HEK293 (cell line): Measurements from ENCODE around the gene APOBEC3H.

Experiments
- CTCF ChIA-PET: fragments of 350-600 bp; formaldehyde crosslinking; extraction: SDS; loops from one replicate; lab custom pipeline; 2021; ENCODE audit warnings: antibody characterized with exemption; lab: Yijun Ruan, JAX
- POLR2A ChIA-PET: fragments of 300-600 bp; formaldehyde crosslinking; extraction: SDS; loops from one replicate; lab custom pipeline; 2020; ENCODE audit warnings: antibody characterized with exemption, inconsistent platforms; lab: Yijun Ruan, JAX
- H3K27ac ChIP-seq: fragments of 200-500 bp; sonication (Bioruptor generic); 2 replicates; pipeline ENCODE4 v1.5.1; 2014; ENCODE audit warnings: low read depth, low read length, control low read depth, inconsistent platforms; ENCODE audit errors: extremely low read depth
- H3K36me3 ChIP-seq, 2 experiments: fragments of 200-500 bp in 1 of 2; sonication (Bioruptor generic) in 1 of 2; 1 replicate in 1 of 2; 2 replicates in 1 of 2; pipeline ENCODE4 v1.5.1; 2014 to 2017; ENCODE audit warnings: inconsistent platforms in 2 of 2, low read length in 2 of 2; ENCODE audit not compliant: control insufficient read depth in 2 of 2, insufficient read depth in 1 of 2
- H3K4me1 ChIP-seq: fragments of 200-500 bp; sonication (Bioruptor generic); 2 replicates; pipeline ENCODE4 v1.5.1; 2014; ENCODE audit warnings: mild to moderate bottlenecking, low read length, inconsistent platforms; ENCODE audit not compliant: control insufficient read depth, insufficient read depth
- H3K4me3 ChIP-seq: 2 replicates; pipeline ENCODE4 v1.5.1; 2011; ENCODE audit warnings: low read depth, mild to moderate bottlenecking, control low read depth, low read length, moderate library complexity
- H3K9me3 ChIP-seq: fragments of 200-500 bp; sonication (Bioruptor generic); 2 replicates; pipeline ENCODE4 v1.5.1; 2014; ENCODE audit warnings: low read depth, low read length, inconsistent platforms; ENCODE audit not compliant: control insufficient read depth, insufficient read depth
- EGR2 ChIP-seq: fragments of 450-650 bp; formaldehyde crosslinking; IDR thresholded peaks from 2 replicates; pipeline ENCODE4 v1.5.1; 2016; ENCODE audit warnings: low read depth, missing biosample characterization, missing genetic modification characterization
- GLIS1 ChIP-seq: fragments of 450-650 bp; formaldehyde crosslinking; IDR thresholded peaks from 2 replicates; pipeline ENCODE4 v1.5.1; 2016; ENCODE audit warnings: missing biosample characterization, missing genetic modification characterization
- GLIS2 ChIP-seq: fragments of 450-650 bp; formaldehyde crosslinking; IDR thresholded peaks from 2 replicates; pipeline ENCODE4 v1.5.1; 2016; ENCODE audit warnings: missing biosample characterization, missing genetic modification characterization
- MEIS1 ChIP-seq: sonication (generic); formaldehyde crosslinking; IDR thresholded peaks from 2 replicates; pipeline ENCODE4 v1.8.1; 2022; ENCODE audit warnings: missing genetic modification reagents, mild to moderate bottlenecking, borderline replicate concordance
- ZBTB17 ChIP-seq: fragments of 450-650 bp; formaldehyde crosslinking; IDR thresholded peaks from 2 replicates; pipeline ENCODE4 v1.5.1; 2016; ENCODE audit warnings: missing biosample characterization, missing genetic modification characterization
- ZBTB20 ChIP-seq: fragments of 450-650 bp; formaldehyde crosslinking; IDR thresholded peaks from 2 replicates; pipeline ENCODE4 v1.5.1; 2016; ENCODE audit warnings: missing biosample characterization, missing genetic modification characterization
- ZFHX2 ChIP-seq: fragments of 450-650 bp; formaldehyde crosslinking; conservative IDR thresholded peaks from 2 replicates; pipeline ENCODE4 v1.5.1; 2016; ENCODE audit warnings: missing biosample characterization, missing genetic modification characterization
- ZNF202 ChIP-seq: fragments of 450-650 bp; formaldehyde crosslinking; IDR thresholded peaks from 2 replicates; pipeline ENCODE4 v1.5.1; 2016; ENCODE audit warnings: missing biosample characterization, missing genetic modification characterization, borderline replicate concordance
- ZNF544 ChIP-seq: fragments of 450-650 bp; formaldehyde crosslinking; IDR thresholded peaks from 2 replicates; pipeline ENCODE4 v1.5.0; 2017; ENCODE audit warnings: missing biosample characterization, missing genetic modification characterization
- TF ChIP-seq, protein P1 (sequence below): fragments of 450-650 bp; formaldehyde crosslinking; IDR thresholded peaks from 2 replicates; pipeline ENCODE4 v1.5.1; 2017; ENCODE audit warnings: missing biosample characterization, missing genetic modification characterization
- TF ChIP-seq, protein P2 (sequence below): fragments of 450-650 bp; formaldehyde crosslinking; IDR thresholded peaks from 2 replicates; pipeline ENCODE4 v1.5.1; 2016; ENCODE audit warnings: missing biosample characterization, missing genetic modification characterization
- TF ChIP-seq, protein P3 (sequence below): fragments of 450-650 bp; formaldehyde crosslinking; IDR thresholded peaks from 2 replicates; pipeline ENCODE4 v1.5.1; 2017; ENCODE audit warnings: missing biosample characterization, missing genetic modification characterization

The APOBEC3H gene

DNA sequence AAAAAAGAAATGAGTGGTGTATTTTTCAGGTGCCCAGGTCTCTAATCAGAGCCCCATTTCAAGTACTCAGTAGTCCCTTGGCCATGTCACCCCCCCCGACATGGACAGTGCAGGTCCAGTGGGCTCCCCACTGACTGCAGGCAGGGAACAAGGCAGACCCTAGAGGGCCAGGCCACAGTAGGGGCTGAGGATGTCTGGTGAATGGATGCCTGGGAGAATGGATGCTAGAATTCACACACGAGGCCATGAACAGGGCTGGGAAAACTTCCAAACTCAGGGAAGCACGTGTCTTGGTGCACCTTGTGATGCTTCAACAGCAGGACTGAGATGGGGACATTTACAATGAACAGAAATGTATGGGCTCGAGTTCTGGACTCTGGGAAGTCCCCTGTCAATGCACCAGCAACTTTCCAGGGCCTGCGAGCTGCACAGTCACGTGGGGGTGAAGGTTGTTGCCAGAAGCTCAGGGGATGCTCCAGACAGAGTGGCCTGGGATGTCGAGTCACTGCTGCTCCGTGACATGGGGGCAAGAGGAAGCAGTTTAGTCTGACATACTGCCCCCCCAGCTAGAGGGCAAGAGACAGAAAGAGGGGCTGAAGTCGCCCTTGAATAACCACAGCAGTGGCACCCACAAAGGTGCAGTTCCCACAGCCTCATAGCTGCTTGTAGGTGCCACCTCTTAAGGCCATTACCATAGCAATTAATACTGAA, 16.8 kb upstream of the APOBEC3H start:
- Histone ChIP-seq H3K4me1 (no peaks in the 10 kb centered on the region), H3K27ac (no peak overlapping the region), H3K9me3 (no peaks in the 10 kb centered on the region), H3K4me3 (no peak overlapping the region), H3K36me3 (no peaks in the 10 kb centered on the region)
- POLR2A ChIA-PET: no interaction called here
- TF ChIP-seq, protein P1, sequence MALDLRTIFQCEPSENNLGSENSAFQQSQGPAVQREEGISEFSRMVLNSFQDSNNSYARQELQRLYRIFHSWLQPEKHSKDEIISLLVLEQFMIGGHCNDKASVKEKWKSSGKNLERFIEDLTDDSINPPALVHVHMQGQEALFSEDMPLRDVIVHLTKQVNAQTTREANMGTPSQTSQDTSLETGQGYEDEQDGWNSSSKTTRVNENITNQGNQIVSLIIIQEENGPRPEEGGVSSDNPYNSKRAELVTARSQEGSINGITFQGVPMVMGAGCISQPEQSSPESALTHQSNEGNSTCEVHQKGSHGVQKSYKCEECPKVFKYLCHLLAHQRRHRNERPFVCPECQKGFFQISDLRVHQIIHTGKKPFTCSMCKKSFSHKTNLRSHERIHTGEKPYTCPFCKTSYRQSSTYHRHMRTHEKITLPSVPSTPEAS: no peak
- TF ChIP-seq ZBTB17 (tag by site-specific recombination): peak; percentile 51
- TF ChIP-seq MEIS1 (CRISPR knock-in tag): no peak
- no peak for TF ChIP-seq ZNF202 (tag by site-specific recombination)
- CTCF ChIA-PET: interaction anchor here (0.6 to 0.7 kb wide), 3 partner anchors 16 to 77 kb away, joined by 3 to 5 read pairs (median 4); no protein-coding TSS in a partner anchor

DNA sequence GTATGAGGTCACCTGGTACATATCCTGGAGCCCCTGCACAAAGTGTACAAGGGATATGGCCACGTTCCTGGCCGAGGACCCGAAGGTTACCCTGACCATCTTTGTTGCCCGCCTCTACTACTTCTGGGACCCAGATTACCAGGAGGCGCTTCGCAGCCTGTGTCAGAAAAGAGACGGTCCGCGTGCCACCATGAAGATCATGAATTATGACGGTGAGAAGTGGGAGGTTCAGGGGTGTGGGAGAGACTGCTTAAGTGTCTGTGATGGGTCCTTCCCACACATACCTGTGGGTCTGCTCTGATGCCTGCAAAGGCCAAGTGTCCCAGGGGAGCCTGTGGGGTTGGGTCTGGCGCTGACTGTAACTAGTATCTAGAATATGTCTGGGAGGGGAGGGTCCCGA, 16.0 kb upstream of the APOBEC3H start:
- Histone ChIP-seq H3K4me1 (no peaks in the 10 kb centered on the region), H3K9me3 (no peaks in the 10 kb centered on the region), H3K36me3 (no peaks in the 10 kb centered on the region), H3K4me3 (no peak overlapping the region), H3K27ac (no peak overlapping the region)
- CTCF ChIA-PET: no interaction called here
- TF ChIP-seq EGR2 (tag by site-specific recombination) (peak; percentile 72), GLIS2 (no peak), ZNF544 (tag by site-specific recombination) (no peak)
- TF ChIP-seq, protein P2, sequence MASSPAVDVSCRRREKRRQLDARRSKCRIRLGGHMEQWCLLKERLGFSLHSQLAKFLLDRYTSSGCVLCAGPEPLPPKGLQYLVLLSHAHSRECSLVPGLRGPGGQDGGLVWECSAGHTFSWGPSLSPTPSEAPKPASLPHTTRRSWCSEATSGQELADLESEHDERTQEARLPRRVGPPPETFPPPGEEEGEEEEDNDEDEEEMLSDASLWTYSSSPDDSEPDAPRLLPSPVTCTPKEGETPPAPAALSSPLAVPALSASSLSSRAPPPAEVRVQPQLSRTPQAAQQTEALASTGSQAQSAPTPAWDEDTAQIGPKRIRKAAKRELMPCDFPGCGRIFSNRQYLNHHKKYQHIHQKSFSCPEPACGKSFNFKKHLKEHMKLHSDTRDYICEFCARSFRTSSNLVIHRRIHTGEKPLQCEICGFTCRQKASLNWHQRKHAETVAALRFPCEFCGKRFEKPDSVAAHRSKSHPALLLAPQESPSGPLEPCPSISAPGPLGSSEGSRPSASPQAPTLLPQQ (tag by site-specific recombination): no peak
- POLR2A ChIA-PET: no interaction called here

DNA sequence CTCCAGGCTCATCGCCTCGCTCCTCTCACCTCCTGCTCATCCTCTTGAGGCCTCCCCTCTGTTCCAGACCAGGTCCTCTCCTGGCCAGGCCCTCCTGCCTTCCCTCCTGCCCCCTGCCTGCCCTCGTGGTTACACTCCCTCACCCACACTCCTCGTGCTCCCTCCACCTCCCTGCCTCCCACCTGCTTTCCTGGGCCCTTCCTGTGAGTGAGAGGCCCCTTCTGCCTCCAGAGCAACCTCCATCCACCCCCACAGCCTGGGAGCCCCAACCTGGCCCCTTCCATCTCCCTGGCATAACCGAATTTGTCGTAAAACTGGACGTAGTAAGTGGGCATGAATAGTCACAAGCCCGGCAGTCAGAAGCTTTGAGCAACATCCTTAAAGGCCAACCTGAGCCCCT, 15.4 kb upstream of the APOBEC3H start:
- ChIA-PET POLR2A (no interaction called here), CTCF (no interaction called here)
- H3K27ac ChIP-seq: no peak overlapping the region
- H3K4me3 ChIP-seq: no peak overlapping the region
- H3K36me3 ChIP-seq: no peaks in the 10 kb centered on the region
- H3K4me1 ChIP-seq: no peaks in the 10 kb centered on the region
- TF ChIP-seq ZFHX2 (tag by site-specific recombination) (peak; percentile 99), EGR2 (tag by site-specific recombination) (peak; percentile 99), ZBTB20 (tag by site-specific recombination) (no peak), GLIS1 (peak; percentile 63)
- TF ChIP-seq, protein P3, sequence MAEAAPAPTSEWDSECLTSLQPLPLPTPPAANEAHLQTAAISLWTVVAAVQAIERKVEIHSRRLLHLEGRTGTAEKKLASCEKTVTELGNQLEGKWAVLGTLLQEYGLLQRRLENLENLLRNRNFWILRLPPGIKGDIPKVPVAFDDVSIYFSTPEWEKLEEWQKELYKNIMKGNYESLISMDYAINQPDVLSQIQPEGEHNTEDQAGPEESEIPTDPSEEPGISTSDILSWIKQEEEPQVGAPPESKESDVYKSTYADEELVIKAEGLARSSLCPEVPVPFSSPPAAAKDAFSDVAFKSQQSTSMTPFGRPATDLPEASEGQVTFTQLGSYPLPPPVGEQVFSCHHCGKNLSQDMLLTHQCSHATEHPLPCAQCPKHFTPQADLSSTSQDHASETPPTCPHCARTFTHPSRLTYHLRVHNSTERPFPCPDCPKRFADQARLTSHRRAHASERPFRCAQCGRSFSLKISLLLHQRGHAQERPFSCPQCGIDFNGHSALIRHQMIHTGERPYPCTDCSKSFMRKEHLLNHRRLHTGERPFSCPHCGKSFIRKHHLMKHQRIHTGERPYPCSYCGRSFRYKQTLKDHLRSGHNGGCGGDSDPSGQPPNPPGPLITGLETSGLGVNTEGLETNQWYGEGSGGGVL: peak; percentile 46
- H3K9me3 ChIP-seq: no peaks in the 10 kb centered on the region
